Testis (tissue), 3 donors: Measurements from ENCODE around the gene KLC1. TPM values are rescaled to one million over a fixed set of nuclear protein-coding genes. Genes with fewer than 3 reads are reported as not detected.

ENCODE experiments used
- DNase-seq: peaks from one replicate; pipeline ENCODE4 v3.0.0-alpha.2; 2019
- H3K27ac ChIP-seq, 2 donors: fragments of 200-600 bp; sonication (generic); one replicate each; pipeline ENCODE4 v1.5.1; 2019
- H3K27me3 ChIP-seq: fragments of 200-600 bp; sonication (generic); one replicate; pipeline ENCODE4 v1.5.1; 2019
- H3K36me3 ChIP-seq: fragments of 200-600 bp; sonication (generic); one replicate; pipeline ENCODE4 v1.5.1; 2017; ENCODE audit warnings: low read depth; ENCODE audit errors: missing control alignments
- H3K4me1 ChIP-seq: fragments of 200-600 bp; sonication (generic); one replicate; pipeline ENCODE4 v1.5.1; 2019
- H3K4me3 ChIP-seq, 2 donors: fragments of 200-600 bp; sonication (generic); one replicate each; pipeline ENCODE4 v1.5.1; 2017 to 2019
- H3K9me3 ChIP-seq: fragments of 200-600 bp; sonication (generic); one replicate; pipeline ENCODE4 v1.5.1; 2017
- CTCF ChIP-seq, 3 experiments: fragments of 450-650 bp in 2 of 3; fragments of 200-600 bp in 1 of 3; sonication (generic) in 1 of 3; IDR thresholded peaks; one replicate each; pipeline ENCODE4 v1.5.1; 2016 to 2019; ENCODE audit warnings: antibody characterized with exemption in 3 of 3, mild to moderate bottlenecking in 2 of 3, moderate library complexity in 1 of 3
- POLR2A ChIP-seq: fragments of 450-650 bp; IDR thresholded peaks from one replicate; pipeline ENCODE4 v1.6.1; 2017; ENCODE audit warnings: antibody characterized with exemption, mild to moderate bottlenecking, moderate library complexity
- WGBS, 2 donors: methylation state at CpG; one replicate each; pipeline ENCODE4 v1.1.5; 2018; 5-methylcytosine and 5-hydroxymethylcytosine counted together
- intact Hi-C: fragments of 100-400 bp; cut with DNase I; formaldehyde crosslinking; loops from one replicate; pipeline ENCODE4 v1.15.1; 2023; ENCODE audit warnings: low total_unique reads
- polyA plus RNA-seq: library from polyadenylated mRNA; stranded (reverse); fragments of 350-450 nt; fragmentation: Illumina TruSeq; extraction: RNeasy Lipid Tissue Mini Kit (QIAGEN cat#74804); gene quantifications from one replicate; pipeline ENCODE4 v1.2.3, GENCODE V29; 2014; ENCODE audit warnings: low read depth, low replicate concordance; ENCODE audit not compliant: insufficient read depth
- total RNA-seq, 2 donors: library from RNA; depleted of rRNA; stranded (reverse); fragments of >200 nt; gene quantifications; one replicate each; pipeline ENCODE4 v1.2.3, GENCODE V29; 2016

Gene KLC1
- total and polyA plus RNA-seq, 3 donors from 2014 or later: 92.9 to 473 (median 379) TPM

- 94 to 98% methylated on average over 10 to 17 of the region's 17 CpGs for WGBS, 2 donors
- Histone ChIP-seq H3K4me1 (peaks cover 30% of the 10 kb centered on the region), H3K27me3 (no peaks in the 10 kb centered on the region), H3K36me3 (no peaks in the 10 kb centered on the region), H3K27ac (no peak overlapping the region), H3K9me3 (no peaks in the 10 kb centered on the region), H3K4me3 (no peak overlapping the region)
- DNase-seq: no peak
- TF ChIP-seq POLR2A (no peak), CTCF (IDR thresholded peaks at IDR 0.05) (no peak)
- intact Hi-C loops: no loop called here
These were observed 70.2 kb downstream of the KLC1 start for GRCh38 chr14:103699261-103699661.

GRCh38 chr14:103699901-103700752 lies 71.1 kb downstream of the KLC1 start:
- Histone ChIP-seq H3K4me3 (no peak overlapping the region), H3K9me3 (no peaks in the 10 kb centered on the region), H3K4me1 (peaks cover 34% of the 10 kb centered on the region), H3K27me3 (no peaks in the 10 kb centered on the region), H3K27ac (no peak overlapping the region), H3K36me3 (no peaks in the 10 kb centered on the region)
- WGBS, 2 donors: 75 to 98% methylated on average over 7 to 22 of the region's 25 CpGs
- no peak for DNase-seq
- intact Hi-C loops: no loop called here
- TF ChIP-seq CTCF (IDR thresholded peaks at IDR 0.05) (no peak), POLR2A (no peak)

- H3K4me3 ChIP-seq: no peak overlapping the region
- no peak for TF ChIP-seq POLR2A
- TF ChIP-seq CTCF (IDR thresholded peaks at IDR 0.05): no peak
- H3K9me3 ChIP-seq: no peaks in the 10 kb centered on the region
- peaks cover 31% of the 10 kb centered on the region for H3K4me1 ChIP-seq
- intact Hi-C loops: no loop called here
- H3K36me3 ChIP-seq: no peaks in the 10 kb centered on the region
- H3K27ac ChIP-seq: no peak overlapping the region
- no peaks in the 10 kb centered on the region for H3K27me3 ChIP-seq
- DNase-seq: no peak
- 75 to 89% methylated on average over 11 to 20 of the region's 21 CpGs for WGBS, 2 donors
These were observed 71.9 kb downstream of the KLC1 start for GRCh38 chr14:103700753-103701490.

- 83 to 94% methylated on average over 4 to 5 of the region's 5 CpGs for WGBS, 2 donors
- intact Hi-C loops: no loop called here
- no peak for TF ChIP-seq POLR2A
- no peak for TF ChIP-seq CTCF (IDR thresholded peaks at IDR 0.05)
- Histone ChIP-seq H3K9me3 (no peaks in the 10 kb centered on the region), H3K4me1 (peaks cover 31% of the 10 kb centered on the region), H3K4me3 (no peak overlapping the region), H3K27me3 (no peaks in the 10 kb centered on the region), H3K36me3 (no peaks in the 10 kb centered on the region), H3K27ac (no peak overlapping the region)
- DNase-seq: no peak
These were observed 73.1 kb downstream of the KLC1 start for GRCh38 chr14:103702095-103702494.
